NCI-H187 (cell line): ENCODE measurements around the gene LENG9.
"Not testable (repeated sequence)": the region's sequence is repeated elsewhere in the genome, so short reads cannot be mapped to it uniquely, and the experiment has no call there.

Source experiments
- DNase-seq, 2 experiments: peaks; one replicate each; lab custom pipeline; 2025; lab: John Stamatoyannopoulos, UW

LENG9 gene

GRCh38 chr19:54459282-54460229, 4.0 kb downstream of the LENG9 start:
- no peak for DNase-seq

GRCh38 chr19:54458648-54459281, 4.8 kb downstream of the LENG9 start:
- no peak for DNase-seq

- no peak for DNase-seq
Observed at GRCh38 chr19:54457773-54458647, 5.6 kb downstream of the LENG9 start.

- DNase-seq, result no peak
Observed at GRCh38 chr19:54456423-54457373, 6.9 kb downstream of the LENG9 start.

- no peak for DNase-seq
Observed at GRCh38 chr19:54455786-54456422, 7.7 kb downstream of the LENG9 start.

- DNase-seq, result no peak
Observed at GRCh38 chr19:54454781-54455675, 8.6 kb downstream of the LENG9 start.

- DNase-seq, result no peak
Observed at GRCh38 chr19:54453921-54454780, 9.4 kb downstream of the LENG9 start.

GRCh38 chr19:54452626-54453025, 11.0 kb downstream of the LENG9 start:
- no peak for DNase-seq

GRCh38 chr19:54451997-54452396, 11.6 kb downstream of the LENG9 start:
- DNase-seq, result no peak

- DNase-seq, result no peak
Observed at GRCh38 chr19:54451331-54451871, 12.2 kb downstream of the LENG9 start.

GRCh38 chr19:54449701-54450069, 13.9 kb downstream of the LENG9 start:
- no peak for DNase-seq

GRCh38 chr19:54448774-54449700, 14.5 kb downstream of the LENG9 start, which contains the start of gene LENG8:
TSS of gene LENG8 (plus strand) at chr19:54449199. CDS start at chr19:54451345, 2,146 bp downstream.
- peak; percentile 93 to 95 for DNase-seq

- no peak for DNase-seq
Observed at GRCh38 chr19:54448040-54448773, 15.4 kb downstream of the LENG9 start.

- not testable (repeated sequence) for DNase-seq
Observed at GRCh38 chr19:54446349-54446748, 17.2 kb downstream of the LENG9 start.

GRCh38 chr19:54444737-54445136, 18.8 kb downstream of the LENG9 start:
- DNase-seq, result no peak

GRCh38 chr19:54440641-54441040, 22.9 kb downstream of the LENG9 start:
- DNase-seq, result no peak
